HG03066 (cell line): ENCODE measurements around the gene MTHFS.
"Not testable (repeated sequence)": the region's sequence is repeated elsewhere in the genome, so short reads cannot be mapped to it uniquely, and the experiment has no call there.

Experiments used
- ATAC-seq: cut with Tn5 transposase; IDR thresholded peaks from one replicate; pipeline ENCODE4 v1.9.1; 2021; ENCODE audit warnings: low read depth; ENCODE audit not compliant: unreplicated experiment

Gene MTHFS

DNA sequence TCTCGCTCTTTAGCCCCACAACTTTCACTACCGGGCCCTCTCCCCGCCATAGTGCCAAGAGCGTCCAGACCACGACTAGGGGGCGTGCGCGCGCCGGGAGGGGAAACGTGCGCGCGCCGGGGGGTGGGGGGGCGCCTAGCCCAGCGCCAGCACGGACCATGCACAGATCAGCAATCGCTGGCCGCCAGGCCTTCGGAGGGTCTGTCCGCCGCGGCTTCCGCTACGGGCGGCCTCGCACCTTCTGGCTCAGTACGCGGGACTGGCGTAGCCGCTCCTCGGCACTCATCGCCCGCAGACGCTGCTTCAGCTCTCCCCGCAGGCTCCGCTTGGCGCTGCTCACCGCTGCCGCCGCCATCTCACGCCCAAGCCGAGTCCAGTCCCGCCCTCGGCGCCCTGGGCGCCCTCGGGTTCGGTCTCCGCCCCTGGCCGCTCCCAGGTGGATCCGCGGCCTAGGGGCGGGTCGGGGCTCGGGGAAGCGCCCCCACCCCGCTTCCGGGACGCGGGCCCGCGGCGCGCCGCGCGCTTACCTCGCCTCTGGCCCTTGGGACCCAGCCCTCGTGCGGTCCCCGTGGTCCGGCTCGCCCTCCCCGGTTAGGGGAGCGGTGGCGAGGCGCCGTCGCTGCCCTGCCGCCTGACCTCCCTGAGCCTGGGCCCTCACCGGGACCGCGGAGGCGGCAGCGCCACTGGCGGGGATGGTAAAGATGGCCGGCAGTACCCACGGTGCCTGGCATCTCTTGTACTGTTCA lies at the start of gene MTHFS:
Gene MTHFS, minus strand, starts transcription at position 381 of the 746 bp plus-strand sequence. Its CDS starts 26 bp downstream, at position 355.
- ATAC-seq: peak; percentile 64

DNA sequence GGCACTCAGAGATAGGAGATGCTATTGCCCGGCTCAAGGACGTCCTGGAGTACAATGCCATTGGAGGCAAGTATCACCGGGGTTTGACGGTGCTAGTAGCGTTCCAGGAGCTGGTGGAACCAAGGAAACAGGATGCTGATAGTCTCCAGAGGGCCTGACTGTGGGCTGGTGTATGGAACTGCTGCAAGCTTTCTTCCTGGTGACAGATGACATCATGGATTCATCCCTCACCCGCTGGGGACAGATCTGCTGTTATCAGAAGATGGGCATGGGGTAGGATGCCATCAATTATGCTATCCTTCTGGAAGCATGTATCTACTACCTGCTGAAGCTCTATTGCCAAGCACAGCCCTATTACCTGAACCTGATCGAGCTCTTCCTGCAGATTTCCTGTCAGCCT lies 47.8 kb upstream of the MTHFS start:
- ATAC-seq: no peak

DNA sequence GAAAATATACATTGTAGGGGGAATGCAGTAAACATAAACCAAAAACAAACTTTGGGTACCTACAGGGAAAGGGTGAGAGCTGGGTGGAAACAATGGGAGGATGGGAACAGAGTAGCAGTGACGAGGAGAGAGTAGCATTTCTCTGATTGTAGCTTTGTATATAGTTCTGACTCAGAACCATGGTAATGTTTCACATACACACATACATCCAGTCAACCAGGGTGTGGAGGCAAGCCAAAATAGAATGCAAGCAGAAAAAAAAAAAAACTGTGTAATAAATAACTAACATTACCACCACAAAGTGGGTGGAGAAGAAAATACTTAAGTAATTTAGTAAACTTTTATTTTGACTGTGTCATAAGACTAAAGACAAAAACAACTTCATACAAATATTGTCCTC lies 47.0 kb upstream of the MTHFS start:
- ATAC-seq: peak; percentile 91

DNA sequence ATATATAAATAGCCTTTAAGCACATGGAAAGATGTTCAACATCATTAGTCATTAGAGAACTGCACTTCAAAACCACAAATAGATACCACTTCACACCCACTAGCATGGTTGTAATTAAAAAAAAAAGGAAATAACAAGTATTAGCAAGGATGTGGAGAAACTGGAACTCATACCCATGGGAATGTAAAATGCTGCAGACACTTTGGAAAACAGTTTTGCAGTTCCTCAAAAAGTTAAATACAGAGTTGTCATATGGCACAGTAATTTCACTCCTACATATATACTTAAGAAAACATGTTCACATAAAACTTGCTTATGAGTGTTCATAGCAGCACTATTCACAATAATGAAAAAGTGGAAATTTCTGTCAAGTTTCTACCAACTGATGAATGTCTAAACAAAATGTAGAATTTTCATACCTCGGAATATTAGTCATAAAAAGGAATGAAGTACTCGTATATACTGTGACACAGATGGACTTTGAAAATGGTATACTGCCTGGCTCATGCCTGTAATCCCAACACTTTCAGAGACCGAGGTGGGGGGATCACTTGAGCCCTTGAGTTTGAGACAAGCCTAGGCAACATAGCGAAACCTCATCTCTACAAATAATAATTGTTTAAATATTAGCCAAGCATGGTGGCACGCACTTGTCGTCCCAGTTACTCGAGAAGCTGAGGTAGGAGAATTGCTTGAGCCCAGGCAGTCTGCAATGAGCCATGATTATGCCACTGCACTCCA lies 46.1 kb upstream of the MTHFS start:
- no peak for ATAC-seq

DNA sequence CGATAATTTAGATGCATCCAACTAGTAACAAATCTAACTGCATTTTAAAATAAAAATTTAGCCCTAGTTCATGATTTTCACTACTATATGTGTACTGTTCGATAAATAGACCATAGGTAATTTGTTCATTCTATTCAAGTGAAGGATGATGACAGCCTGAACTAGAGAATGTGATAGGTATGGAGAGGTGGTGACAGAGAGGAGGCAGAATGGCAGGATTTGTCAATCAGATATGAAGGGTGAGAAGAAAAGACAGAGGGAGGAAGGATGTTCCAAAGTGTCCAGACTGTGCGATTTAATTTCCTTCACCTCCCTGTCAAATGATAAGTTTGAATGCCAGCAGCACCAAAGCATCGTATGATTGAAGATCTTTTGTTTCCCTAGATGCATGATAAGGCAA lies 42.6 kb upstream of the MTHFS start:
- ATAC-seq: no peak

DNA sequence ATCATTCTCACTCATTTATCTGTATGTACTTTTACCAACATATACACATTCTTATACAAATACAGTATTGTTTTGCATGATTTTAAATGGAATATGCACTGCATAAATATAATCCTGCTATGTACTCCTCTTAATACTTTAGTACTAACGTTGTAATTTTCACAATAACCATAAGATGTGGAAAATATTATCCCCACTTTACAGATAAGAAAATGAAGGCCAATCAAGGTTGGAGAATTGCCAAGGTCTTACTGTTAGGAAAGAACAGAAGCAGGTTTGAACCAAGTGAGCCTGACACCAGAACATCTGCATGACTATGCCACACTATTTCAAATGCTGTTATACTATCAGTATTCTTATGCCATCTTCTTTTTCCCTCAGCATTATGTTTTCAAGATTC lies 41.3 kb upstream of the MTHFS start:
- ATAC-seq: no peak

DNA sequence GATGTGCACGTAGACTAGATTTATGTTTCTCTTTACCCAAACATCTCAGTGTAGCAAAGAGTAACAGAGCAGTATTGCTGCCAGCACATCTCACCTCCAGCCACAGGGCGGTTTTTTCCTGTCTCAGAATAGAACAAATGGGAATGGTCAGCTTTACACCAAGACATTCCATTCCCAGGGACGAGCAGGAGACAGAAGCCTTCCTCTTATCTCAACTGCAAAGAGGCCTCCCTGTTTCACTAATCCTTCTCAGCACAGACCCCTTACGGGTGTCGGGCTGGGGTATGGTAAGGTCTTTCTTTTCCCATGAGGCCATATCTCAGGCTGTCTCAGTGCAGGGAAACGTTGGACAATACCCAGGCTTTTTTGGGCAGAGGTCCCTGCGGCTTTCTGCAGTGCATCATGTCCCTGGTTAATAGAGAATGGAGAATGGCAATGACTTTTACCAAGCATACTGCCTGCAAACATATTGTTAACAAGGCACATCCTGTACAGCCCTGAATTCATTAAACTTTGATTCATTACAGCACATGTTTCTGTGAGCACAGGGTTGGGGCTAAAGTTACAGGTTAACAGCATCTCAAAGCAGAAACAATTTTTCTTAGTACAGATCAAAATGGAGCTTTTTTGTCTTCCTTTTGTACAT lies 38.9 kb upstream of the MTHFS start:
- ATAC-seq: not testable (repeated sequence)

DNA sequence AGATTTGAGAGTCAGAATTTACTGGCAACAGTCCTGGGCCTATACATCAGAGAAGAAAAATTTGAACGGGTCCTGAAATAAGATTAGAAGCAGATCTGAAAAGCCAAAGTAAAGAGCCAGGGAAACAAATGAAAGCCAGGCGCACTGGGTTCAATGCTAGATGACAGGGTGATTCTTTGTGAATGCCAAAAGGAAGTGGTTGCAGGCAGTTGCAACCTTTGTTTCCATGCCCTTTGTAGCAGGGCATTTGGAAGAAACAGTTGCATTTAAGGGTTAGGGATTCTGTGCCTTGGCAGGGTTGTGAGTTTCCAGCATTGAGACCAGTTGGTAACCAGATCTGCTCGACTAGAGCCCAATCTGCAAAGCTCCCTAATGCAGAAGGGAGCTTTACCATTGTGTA lies 36.4 kb upstream of the MTHFS start:
- ATAC-seq: no peak

DNA sequence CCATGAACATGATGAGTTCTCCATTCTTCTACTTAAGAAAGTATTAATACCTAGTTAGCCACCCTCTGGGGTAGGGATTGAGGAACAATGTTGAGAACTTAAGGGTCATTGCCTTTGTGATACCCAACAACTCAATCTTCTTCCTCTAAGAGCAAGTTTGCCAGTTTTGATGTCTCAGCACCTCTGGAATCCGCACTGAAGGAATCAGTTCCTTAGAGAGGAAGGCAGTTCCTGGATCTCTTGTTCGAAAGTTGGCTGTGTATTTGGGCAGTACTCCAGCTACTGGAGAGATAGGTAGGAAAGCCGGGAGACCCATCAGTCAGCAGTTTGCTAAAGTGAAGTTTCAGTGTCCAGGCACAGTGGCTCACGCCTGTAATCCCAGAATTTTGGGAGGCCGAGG lies 35.6 kb upstream of the MTHFS start:
- ATAC-seq: no peak

DNA sequence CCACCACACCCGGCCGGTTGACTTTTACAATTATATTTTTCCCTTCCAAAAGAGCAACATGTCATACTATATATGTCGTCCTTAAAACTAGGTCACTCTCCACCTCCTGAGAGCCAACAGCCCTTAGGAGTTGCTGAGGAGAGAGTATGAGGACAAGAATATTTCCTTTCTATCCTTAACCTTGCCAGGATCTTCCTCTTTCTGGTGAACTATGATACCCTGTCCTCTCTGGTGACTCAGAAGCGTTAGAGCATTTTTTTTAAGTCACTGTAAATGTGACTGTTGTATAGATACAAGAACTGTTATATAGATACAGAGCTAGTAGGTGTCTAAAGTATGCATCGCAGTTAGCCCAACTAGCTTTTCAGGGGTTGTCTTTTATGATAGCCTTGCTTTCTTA lies 33.7 kb upstream of the MTHFS start:
- no peak for ATAC-seq

DNA sequence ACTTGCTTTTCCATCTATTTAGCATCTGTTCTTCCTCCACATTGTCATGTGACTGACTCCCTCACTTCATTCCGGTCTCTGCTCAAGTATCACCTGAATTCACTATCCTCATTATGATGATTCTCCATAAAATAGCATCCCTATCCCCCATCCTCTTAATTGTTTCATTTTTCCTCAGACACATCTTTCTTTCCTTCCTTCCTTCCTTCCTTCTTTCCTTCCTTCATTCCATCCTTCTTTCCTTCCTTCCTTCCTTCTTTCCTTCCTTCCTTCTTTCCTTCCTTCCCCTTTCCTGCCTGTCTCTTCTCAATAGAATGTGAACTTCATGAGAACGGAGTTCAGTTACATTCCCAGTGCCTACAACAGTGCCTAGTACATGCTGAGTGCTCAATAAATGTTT lies 32.6 kb upstream of the MTHFS start:
- ATAC-seq: no peak

DNA sequence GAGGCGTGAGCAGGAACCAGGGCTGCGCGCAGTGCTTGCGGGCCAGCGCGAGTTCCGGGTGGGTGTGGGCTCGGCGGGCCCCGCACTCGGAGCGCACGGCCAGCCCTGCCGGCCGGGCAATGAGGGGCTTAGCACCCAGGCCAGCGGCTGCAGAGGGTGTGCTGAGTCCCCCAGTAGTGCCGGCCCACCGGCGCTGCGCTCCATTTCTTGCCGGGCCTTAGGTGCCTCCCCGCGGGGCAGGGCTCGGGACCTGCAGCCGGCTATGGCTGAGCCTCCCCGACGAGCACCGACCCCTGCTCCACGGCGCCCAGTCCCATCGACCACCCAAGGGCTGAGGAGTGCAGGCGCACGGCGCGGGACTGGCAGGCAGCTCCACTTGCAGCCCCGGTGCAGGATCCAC lies 29.3 kb upstream of the MTHFS start:
- not testable (repeated sequence) for ATAC-seq

DNA sequence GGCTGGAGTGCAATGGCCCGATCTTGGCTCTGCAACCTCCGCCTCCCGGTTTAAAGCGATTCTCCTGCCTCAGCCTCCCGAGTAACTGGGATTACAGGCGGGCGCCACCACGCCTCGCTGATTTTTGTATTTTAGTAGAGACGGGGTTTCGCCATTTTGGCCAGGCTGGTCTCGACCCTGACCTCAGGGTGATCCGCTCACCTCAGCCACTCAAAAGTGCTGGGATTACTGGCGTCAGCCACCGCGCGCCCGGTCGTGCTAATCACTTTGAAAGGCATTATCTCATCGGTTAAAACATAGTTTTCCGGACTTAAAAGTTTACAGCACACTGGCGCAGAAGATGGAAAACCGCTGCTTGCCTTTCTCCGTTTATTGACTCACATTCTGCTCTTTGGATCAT lies 27.6 kb upstream of the MTHFS start:
- ATAC-seq: no peak

DNA sequence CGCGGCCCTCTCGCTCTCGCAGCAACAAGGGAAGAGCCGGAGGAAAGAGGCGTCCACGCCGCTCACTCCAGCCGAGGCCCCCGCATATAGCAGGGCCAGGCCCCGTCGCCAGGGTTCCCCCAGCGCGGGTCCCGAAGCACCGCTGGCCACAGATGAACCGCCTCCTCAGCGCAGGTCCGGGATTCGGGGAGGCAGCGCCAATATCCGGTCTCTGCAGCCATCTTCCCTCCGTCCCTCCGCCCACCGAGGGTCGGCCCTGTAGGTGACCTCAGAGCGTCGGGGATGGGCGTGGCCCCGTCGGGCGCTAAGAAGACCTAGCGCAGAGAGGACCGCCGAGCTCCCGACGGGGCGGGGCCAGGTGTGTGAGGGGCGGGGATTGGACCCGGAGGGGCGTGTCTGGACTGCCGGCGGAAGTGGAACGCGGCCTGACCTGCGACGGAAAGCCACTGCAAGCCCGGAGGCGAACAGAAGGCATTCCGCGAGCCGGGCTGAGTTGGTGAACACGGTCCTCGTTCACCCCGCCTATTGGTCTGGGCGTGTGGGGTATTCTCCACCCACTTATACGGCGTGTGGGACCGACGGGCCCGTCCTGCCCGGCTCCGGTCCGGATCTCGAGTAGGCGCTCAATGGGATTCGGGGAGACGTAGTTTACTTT lies 26.8 kb upstream of the MTHFS start:
- peak; percentile 96 for ATAC-seq

DNA sequence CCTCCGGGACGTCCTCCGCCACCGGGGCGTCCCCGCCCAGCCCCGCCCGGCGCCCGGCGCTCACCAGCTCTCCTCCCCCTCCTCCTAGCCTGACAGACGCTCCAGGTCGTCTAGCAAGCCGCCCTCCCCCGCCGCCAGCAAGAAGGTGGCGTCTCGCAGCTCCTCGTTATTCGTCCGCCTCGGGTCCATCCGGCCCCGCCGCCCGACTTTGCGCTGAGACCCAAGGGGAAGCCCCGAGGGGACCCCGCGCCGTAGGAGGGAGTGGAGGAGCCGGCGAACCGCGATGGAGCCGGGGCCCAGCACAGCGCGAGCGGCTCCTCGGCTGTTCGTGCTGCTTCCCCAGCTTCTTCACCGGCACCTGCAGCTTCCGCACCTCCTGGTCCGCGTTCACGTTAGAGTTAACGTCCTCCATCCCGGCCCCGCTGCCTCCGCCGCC lies 26.3 kb upstream of the MTHFS start:
- peak; percentile 41 for ATAC-seq

DNA sequence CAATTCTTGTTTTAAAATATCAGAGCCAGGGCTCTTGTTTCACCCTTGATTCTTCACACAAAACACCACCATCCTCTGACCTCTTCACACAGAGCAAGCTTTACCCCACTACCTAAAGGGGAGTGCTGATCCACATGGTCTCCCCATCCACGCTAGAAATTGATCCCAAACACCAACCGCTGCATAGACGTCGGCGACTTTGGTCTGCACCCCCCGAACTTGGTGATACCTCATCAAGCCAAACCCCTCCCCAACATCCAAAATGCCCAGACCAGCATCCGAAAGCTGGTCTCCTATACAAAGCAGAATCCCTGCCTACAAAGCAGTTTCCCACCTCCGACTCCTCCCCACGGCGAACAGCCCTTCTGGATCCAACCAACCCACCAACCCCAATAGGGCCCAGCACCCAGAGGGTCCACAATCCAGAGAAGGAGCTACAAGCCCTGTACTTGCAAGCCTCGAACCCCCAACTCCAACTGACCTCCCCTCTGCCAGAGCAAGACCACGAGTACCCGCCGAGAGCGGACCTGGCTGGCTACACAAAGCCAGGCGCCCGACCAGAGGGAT lies 25.8 kb upstream of the MTHFS start:
- ATAC-seq: no peak

DNA sequence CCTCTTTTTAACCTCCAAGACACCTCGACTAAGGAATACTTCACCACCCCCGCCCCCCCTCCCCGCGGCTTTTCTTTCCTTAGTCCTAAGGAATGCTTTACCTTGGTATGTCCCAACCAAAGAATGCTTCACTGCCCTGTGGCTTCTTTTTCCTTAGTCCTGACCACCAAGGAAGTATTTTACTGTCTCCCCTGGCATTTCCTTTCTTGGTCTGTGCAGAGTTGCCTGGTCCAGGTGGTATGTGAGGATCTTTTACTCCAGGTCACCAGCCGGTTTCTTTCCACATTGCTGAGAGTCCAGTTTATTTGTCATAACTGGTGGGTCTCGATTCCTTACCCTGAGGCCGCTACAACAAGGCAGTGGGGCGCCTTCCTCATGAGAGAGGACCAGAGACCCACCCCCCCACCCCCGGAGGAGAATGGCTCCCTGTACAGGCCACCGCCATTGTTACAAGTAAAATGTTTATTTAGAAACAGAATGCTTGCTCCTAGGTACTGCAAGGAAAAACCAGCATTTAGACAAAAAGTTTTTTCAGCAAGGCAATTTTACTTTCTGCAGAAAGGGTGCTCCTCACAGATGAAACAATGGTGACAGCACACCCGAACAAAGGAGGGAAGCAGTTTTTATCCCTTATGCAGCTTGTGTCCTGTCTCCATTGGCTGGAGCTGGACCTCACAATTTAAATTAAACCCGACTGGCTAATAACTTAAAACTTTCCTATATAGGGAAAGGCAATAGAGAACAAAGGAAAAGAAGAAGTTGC lies 23.1 kb upstream of the MTHFS start:
- no peak for ATAC-seq

DNA sequence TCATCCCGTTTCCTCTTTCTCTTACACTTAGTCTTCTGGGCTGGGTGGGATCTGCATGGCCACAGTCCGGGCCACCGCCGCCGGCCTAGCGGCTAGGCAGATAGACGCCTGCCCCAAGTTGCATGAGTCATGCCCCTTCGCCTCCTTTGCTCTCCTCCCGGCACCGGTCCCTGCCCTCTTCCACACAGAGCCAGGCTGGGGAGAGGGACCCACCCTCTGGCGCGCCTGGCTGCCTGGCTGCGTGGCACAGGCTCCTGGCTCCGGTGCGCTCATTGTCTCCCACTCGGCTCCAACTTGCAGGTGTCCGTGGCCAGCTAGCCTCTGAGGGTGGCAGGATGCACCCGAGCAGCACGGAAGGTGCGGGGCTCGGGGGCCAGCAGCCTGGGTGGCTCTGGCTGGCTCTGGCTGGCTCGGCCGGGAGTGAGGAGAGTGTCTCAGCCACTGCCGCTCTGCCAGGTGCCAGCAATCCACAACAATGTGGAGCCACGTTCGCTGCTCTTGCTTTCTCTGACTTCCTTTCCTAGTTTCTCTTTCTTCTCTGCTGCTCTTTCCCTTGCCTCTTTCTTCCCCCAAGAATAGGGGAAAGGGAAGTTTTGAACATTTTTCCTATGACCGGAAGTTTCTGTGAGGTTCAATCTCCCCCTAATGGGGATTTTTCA lies 22.4 kb upstream of the MTHFS start:
- no peak for ATAC-seq

DNA sequence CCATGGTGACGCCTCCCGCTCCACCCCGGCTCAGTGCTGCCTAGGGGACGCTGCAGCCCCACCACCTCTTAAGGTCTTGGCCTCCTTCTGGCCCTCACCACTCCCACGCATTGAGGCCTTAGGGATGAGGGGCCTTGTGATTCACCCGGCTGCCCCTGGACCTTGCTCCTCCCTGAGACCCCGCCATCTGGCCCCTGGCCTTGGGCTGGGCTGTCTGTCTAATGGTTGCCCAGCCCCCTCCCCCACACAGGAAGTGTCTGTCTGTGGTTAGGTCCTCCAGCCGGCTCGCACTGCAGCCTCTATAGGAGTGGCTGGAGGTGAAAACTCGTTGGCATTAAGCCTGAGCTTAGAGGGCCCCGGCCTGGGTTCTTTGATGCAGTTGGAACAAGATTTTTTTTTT lies 21.5 kb upstream of the MTHFS start:
- no peak for ATAC-seq
